Colonic mucosa (tissue), 4 donors: ENCODE data around the gene NIT1. TPM values are rescaled to one million over a fixed set of nuclear protein-coding genes. Genes with fewer than 3 reads are reported as not detected.

Source experiments
- DNase-seq: peaks from one replicate; pipeline ENCODE4 v3.0.0-alpha.2; 2020
- H3K27ac ChIP-seq: fragments of 200-600 bp; one replicate; pipeline ENCODE4 v1.8.0; 2021
- H3K27me3 ChIP-seq: fragments of 200-600 bp; one replicate; pipeline ENCODE4 v1.8.0; 2021
- H3K36me3 ChIP-seq: fragments of 200-600 bp; one replicate; pipeline ENCODE4 v1.8.0; 2021
- H3K4me1 ChIP-seq: fragments of 200-600 bp; one replicate; pipeline ENCODE4 v1.8.0; 2021; ENCODE audit warnings: mild to moderate bottlenecking
- H3K4me3 ChIP-seq: fragments of 200-600 bp; one replicate; pipeline ENCODE4 v1.8.0; 2021
- H3K9ac ChIP-seq, 2 donors: one replicate each; pipeline ENCODE4 v1.7.0; 2013; ENCODE audit warnings: control low read depth in 2 of 2, low read depth in 2 of 2, low read length in 2 of 2
- H3K9me3 ChIP-seq: fragments of 200-600 bp; one replicate; pipeline ENCODE4 v1.8.0; 2021
- intact Hi-C: fragments of 100-400 bp; cut with DNase I; formaldehyde crosslinking; loops from one replicate; pipeline ENCODE4 v1.14.1; 2022
- total RNA-seq, 2 donors: library from RNA; stranded (reverse); fragmentation: NEBNext Ultra II Directional in 1 of 2; extraction: Animal tissue kit (Norgen Biotek cat#: 25700) in 1 of 2; gene quantifications; one replicate each; pipeline ENCODE4 v1.2.1, GENCODE V29; 2021
- TF ChIP-seq, protein P1 (sequence below): fragments of 200-600 bp; IDR thresholded peaks from one replicate; pipeline ENCODE4 v1.8.0; 2022; ENCODE audit warnings: antibody characterized with exemption, mild to moderate bottlenecking
- donor health status: healthy.
- donor health status: DM: no; HTN: no; CAD: no.
- donor health status: DM: no; HTN: no; CAD: no.

NIT1 gene
- total RNA-seq, 2 donors from 2014 or later = 58.8 to 84.4 TPM

- H3K4me1 ChIP-seq = no peaks in the 10 kb centered on the region
Measured at GRCh38 chr1:161145832-161146231, 27.9 kb downstream of the NIT1 start.

GRCh38 chr1:161153176-161153575, 35.3 kb downstream of the NIT1 start:
- TF ChIP-seq, protein P1, sequence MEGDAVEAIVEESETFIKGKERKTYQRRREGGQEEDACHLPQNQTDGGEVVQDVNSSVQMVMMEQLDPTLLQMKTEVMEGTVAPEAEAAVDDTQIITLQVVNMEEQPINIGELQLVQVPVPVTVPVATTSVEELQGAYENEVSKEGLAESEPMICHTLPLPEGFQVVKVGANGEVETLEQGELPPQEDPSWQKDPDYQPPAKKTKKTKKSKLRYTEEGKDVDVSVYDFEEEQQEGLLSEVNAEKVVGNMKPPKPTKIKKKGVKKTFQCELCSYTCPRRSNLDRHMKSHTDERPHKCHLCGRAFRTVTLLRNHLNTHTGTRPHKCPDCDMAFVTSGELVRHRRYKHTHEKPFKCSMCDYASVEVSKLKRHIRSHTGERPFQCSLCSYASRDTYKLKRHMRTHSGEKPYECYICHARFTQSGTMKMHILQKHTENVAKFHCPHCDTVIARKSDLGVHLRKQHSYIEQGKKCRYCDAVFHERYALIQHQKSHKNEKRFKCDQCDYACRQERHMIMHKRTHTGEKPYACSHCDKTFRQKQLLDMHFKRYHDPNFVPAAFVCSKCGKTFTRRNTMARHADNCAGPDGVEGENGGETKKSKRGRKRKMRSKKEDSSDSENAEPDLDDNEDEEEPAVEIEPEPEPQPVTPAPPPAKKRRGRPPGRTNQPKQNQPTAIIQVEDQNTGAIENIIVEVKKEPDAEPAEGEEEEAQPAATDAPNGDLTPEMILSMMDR = no peak
- Histone ChIP-seq H3K27ac (peak overlapping the region; percentile 88), H3K9me3 (no peaks in the 10 kb centered on the region), H3K27me3 (no peaks in the 10 kb centered on the region), H3K4me3 (peak overlapping the region; percentile 70), H3K36me3 (no peaks in the 10 kb centered on the region), H3K9ac (no peak overlapping the region), H3K4me1 (peaks cover 8% of the 10 kb centered on the region)
- no peak for DNase-seq
- intact Hi-C loops = no loop called here

More at GRCh38 chr1:161145832-161146231, 27.9 kb downstream of the NIT1 start:
- H3K9ac ChIP-seq = no peak overlapping the region
- no peaks in the 10 kb centered on the region for H3K27me3 ChIP-seq
- no peak overlapping the region for H3K27ac ChIP-seq
- TF ChIP-seq, protein P1 = no peak
- H3K9me3 ChIP-seq = no peaks in the 10 kb centered on the region
- intact Hi-C loops = no loop called here
- no peak overlapping the region for H3K4me3 ChIP-seq
- no peak for DNase-seq
- no peaks in the 10 kb centered on the region for H3K36me3 ChIP-seq

DNA sequence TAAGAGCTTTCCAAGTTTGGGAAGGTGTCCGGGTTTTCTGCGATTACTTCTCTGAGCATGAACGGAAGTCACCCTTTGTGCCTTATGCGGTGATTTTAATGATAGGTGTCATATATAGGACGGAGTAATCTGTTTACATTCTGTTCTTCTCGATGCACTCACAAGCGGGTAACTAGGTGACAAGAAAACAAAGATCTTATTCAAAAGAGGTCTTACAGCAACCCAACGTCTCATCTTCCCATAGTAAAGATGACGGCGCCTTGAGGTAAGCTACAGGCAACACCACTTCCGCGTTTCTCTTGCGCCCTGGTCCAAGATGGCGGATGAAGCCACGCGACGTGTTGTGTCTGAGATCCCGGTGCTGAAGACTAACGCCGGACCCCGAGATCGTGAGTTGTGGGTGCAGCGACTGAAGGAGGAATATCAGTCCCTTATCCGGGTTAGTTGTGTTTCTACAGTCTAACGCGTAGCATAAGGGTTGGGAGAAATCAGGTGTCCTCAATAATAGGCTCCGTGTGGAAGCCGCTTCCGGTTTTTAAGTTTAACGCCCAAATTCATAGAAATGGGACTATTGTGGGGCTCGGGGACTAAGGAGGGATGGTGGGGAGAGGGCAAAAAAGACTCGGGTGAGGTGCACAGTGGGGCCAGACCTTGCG, 35.9 kb downstream of the NIT1 start, which contains the start of gene UFC1:
Gene UFC1 (plus strand): TSS at position 297 of the 656 bp plus-strand sequence. CDS start 20 bp downstream, at position 317.
- TF ChIP-seq, protein P1 = no peak

GRCh38 chr1:161157867-161158266, 40.0 kb downstream of the NIT1 start:
- DNase-seq = no peak
- no peak overlapping the region for H3K27ac ChIP-seq
- no peak overlapping the region for H3K9ac ChIP-seq
- TF ChIP-seq, protein P1 = no peak
- intact Hi-C loops = no loop called here
- no peaks in the 10 kb centered on the region for H3K36me3 ChIP-seq
- no peak overlapping the region for H3K4me3 ChIP-seq
- H3K4me1 ChIP-seq = peaks cover 18% of the 10 kb centered on the region
- no peaks in the 10 kb centered on the region for H3K9me3 ChIP-seq
- no peaks in the 10 kb centered on the region for H3K27me3 ChIP-seq

More for the DNA sequence above, 35.9 kb downstream of the NIT1 start, which contains the start of gene UFC1:
- Histone ChIP-seq H3K27me3 (no peaks in the 10 kb centered on the region), H3K4me3 (peak within 1 kb of the TSS; percentile 70), H3K36me3 (no peaks in the 10 kb centered on the region), H3K9me3 (no peaks in the 10 kb centered on the region), H3K9ac (peak within 1 kb of the TSS; percentile 74 to 86), H3K27ac (peak within 1 kb of the TSS; percentile 88), H3K4me1 (peaks cover 8% of the 10 kb centered on the region)
- intact Hi-C loops = no loop called here
- DNase-seq = peak; percentile 85

GRCh38 chr1:161158316-161159010, 40.6 kb downstream of the NIT1 start:
- H3K36me3 ChIP-seq = no peaks in the 10 kb centered on the region
- H3K9ac ChIP-seq = peak overlapping the region; percentile 85
- H3K27ac ChIP-seq = peak overlapping the region; percentile 69
- peaks cover 18% of the 10 kb centered on the region for H3K4me1 ChIP-seq
- no peaks in the 10 kb centered on the region for H3K9me3 ChIP-seq
- TF ChIP-seq, protein P1 = no peak
- intact Hi-C loops = no loop called here
- peak overlapping the region; percentile 95 for H3K4me3 ChIP-seq
- no peak for DNase-seq
- H3K27me3 ChIP-seq = no peaks in the 10 kb centered on the region
